HuH-7.5 (cell line): ENCODE results near the gene KRT5.

Source experiments
- DNase-seq: peaks from one replicate; pipeline ENCODE4 v3.0.0; 2011; ENCODE audit warnings: low spot score

Gene KRT5

DNA sequence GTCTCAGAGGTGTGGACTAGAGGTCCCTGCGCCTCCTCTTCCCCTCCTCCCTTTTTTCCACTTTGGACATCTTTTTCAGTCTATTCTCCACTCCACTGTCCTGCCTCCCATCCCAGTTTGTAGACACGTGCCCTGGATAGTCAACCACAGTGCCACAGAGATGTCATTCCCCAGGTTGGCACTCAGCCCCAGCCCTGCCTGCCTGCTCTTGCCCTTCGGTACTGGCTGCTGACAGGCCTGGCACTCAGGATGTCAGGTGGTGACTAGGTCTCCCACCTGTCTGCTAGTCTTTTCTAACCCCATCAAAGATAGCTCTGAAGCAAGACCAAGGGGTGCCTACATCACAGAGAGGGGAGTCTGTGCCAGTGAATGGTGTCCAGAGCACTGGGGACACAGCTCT lies 16.9 kb upstream of the KRT5 start:
- no peak for DNase-seq

DNA sequence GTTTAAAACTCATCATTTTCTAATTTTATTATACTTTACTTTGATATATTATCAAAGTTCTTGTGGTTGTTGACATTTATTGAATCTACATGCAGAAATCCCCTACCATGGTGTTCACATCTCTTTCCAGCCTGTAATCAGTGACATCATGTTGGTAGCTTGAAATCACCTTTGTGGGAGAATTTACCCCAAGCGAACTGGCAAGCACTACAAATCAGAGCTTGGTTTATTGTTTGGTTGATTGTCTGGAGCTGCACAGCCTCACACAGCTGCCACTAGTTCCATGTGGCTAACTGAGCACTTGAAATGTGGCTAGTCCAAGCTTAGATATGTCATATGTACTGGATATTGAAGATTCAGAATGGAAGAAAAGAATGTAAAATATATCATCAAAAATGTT lies 15.4 kb upstream of the KRT5 start:
- DNase-seq, result no peak

DNA sequence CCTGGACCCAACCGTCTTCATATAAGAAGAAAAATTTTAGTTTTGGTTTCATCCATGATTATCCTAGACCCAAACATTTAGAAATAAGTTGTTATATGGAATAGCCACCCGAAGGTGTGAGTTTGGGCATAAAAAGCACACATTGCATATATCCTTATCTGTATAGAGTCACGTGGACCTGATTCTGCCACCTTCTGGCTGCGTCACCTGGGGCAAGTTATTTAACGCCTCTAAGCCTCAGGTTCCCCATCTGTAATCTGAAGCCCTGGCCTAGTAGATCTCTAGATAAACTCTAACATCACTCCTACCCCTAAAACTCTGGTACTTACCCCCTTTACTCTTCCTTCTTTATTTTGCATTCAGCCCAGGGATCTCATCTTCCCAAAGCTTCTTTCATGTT lies 14.3 kb upstream of the KRT5 start:
- DNase-seq, result no peak

GRCh38 chr12:52533686-52534470 lies 13.7 kb upstream of the KRT5 start:
- DNase-seq, result no peak

DNA sequence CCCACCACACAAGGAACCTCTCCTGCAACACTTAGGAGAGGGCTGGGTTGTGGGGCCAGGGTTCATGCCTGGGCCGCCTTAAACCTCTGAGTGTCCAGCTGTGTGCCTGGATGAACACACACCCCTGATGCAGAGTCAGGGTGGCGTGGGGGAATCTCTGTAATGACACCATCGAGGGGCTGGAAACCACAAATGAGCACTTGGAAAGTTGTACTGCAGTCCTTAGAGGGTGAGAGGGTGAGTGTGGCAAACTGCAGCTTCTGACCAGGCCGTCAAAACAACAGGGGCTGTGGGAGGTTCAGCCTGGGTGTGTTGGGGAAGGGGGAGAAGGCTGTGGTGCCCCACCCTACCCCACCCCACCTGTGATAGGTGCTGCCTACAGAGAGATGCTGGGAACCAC lies 12.4 kb upstream of the KRT5 start:
- DNase-seq, result no peak

DNA sequence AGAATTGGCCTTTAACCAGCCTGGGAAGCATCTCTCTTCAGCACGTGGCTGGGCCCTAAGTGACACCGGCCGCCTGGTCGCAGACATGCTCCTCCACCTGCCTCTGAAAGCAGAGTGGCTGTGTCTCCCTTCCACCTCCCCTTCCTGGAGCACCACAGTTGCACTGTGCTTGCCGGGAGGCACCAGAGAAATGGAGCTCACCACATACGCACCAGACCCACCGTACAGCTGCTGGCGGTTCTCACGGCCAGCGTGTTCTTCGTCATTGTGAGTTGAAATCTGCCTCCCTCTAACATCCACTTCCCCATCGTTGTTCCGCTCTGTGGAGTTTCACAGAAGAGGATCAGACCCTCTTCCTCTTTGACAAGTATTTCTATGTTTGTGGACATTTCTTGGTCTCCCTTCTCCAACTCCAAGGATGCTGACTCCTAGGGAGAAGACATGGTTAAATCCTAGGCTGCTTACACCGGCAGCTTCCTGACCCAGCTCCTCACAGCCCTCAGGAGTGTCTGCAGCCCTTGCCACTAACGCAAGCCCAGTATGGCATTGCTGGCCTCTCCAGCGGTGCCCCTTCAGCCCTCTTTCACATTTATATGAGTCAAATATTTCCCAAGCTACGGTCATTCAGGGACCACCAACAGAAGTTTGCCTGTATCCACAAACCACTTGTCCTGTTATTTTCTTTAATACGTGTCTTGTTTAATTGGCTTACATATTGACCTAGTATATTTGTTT lies 11.5 kb upstream of the KRT5 start:
- DNase-seq, result no peak

DNA sequence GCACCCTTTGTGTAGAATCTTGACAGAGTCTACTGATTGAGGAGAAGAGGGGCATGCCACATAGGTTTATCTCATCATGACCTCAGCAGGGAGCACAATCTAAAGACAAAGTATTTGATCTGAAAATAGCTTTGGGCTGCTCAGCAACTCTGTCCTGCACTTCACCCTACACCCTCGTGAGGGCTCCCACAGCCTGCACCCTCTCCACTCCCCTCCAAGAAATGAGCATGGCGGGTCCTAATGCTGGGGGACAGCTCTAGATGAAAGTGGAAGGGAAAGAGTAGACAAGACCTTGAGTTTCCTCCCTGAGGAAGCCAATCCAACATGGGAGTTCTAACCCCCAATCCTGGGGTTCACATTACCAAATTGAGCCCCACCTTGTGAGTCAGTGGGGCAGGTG lies 10.7 kb upstream of the KRT5 start:
- no peak for DNase-seq

GRCh38 chr12:52530366-52530765 lies 10.2 kb upstream of the KRT5 start:
- no peak for DNase-seq

- DNase-seq, result no peak
These were observed 9.7 kb upstream of the KRT5 start for GRCh38 chr12:52529846-52530245.

- DNase-seq, result no peak
These were observed 9.2 kb upstream of the KRT5 start for GRCh38 chr12:52529417-52529816.

DNA sequence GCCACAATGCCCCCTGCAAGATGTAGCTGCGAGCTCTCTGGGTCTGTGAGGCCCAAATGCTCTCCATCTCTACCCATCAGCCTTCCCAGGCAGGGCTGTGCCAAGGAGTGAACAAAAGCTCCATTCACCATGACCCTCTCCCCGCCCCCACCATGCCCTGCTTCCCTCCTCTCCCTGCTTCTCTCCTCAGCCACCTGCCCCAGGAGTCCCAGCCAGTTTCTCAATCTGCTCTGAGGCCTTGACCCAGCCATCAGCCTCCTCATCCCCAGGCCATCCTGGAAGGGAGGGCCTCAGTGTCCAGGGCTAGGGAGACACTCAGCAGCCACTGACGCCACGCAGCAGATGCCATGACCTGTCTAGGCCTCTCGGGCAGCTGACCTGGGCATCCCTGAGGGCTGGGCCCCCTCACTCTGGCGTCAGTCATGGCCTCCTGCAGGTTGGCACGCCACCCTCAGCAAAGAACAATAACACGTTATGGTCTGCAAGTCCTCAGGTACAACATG lies 8.5 kb upstream of the KRT5 start:
- no peak for DNase-seq

GRCh38 chr12:52527121-52527800 lies 7.1 kb upstream of the KRT5 start:
- no peak for DNase-seq

DNA sequence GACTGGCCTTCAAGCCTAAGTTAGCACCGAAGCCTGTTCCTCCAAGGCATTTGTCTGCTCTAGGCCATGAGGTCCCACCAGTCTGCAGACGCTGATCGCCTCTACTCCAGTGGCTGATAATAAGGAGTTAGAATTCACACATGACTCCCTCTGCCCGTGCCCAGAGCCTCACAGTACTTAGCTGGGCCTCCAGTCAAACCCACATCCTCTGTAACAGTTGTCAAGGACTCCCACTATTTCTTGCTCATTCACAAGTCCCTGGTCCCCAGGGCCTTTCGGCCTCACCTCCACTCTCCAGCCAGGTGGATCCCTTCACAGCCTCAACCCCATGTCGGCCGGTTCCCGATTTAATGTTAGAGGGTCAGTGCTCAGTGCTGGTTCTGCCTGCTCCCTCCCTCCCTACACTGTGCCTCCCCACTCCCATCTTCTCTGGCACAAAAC lies 6.3 kb upstream of the KRT5 start:
- no peak for DNase-seq

DNA sequence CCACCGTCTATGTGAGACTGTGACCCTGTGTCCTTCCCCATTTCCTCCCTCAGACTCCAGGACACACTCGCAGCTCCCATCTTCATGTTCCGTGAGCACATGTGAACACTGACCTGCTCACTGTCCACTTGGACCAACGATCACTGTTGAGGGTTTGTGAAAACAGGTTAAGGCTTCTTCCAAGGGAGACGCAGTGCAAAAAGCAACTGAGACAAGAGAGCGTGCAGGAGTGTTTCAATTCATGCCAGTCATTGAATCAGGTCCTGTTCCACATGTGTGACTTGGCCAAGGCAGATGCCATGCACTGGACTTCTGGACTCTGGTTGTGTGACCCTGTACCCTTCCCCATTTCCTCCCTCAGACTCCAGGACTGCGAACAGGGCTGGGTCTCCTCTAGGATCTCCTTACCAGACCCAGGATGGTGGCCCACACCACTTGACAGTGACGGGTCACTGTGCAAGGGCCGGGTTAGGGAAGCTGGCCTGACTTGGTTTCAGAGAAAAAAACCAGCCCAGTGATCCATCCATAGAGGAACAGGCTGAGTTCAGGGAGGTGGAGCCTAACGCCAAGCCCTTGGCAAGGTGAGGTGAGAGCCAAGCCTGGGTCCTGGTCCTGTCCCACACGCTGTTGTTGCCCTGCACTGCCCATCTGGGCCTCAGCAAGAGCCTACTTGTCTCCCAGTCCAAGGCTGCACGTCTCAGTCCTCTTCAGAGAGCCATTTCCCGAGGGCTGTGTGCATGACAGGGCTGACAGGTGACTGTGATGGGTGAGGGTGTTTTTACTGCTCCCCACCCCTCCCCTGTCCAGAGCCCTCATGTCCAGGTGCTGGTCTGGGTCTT lies 5.7 kb upstream of the KRT5 start:
- no peak for DNase-seq

DNA sequence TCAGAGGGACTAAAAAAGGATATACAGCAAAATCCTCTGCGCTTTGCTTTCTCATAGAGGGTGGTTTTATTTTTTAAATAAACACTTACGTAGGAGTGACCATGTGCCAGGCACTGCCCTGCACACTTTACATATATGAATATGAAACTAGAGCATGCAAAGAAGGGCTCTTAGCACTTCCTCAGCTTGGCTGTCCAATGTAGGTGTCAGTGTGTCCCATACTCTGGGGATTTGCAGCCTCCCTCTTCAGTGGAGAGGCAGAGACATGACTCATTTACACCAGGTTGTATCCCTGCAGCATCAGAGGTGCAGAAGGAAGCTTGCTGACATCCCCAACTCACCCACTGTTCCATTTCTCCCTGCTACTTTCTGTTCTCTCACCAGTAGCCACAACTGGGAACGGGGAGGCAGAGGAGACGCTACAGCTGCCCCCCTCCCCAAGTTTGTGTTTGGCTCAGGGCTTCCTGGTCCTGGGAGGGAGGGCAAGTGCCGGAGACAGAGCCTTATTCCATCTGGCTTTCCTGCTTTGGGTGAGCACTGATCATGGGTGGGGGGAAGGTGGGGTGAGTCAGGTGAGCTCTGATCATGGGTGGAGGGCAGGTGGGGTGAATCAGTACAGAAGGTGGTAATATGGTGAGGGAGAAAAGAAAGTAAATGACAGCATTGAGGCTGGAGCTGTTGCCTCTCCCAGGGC lies 4.9 kb upstream of the KRT5 start:
- DNase-seq, result no peak

DNA sequence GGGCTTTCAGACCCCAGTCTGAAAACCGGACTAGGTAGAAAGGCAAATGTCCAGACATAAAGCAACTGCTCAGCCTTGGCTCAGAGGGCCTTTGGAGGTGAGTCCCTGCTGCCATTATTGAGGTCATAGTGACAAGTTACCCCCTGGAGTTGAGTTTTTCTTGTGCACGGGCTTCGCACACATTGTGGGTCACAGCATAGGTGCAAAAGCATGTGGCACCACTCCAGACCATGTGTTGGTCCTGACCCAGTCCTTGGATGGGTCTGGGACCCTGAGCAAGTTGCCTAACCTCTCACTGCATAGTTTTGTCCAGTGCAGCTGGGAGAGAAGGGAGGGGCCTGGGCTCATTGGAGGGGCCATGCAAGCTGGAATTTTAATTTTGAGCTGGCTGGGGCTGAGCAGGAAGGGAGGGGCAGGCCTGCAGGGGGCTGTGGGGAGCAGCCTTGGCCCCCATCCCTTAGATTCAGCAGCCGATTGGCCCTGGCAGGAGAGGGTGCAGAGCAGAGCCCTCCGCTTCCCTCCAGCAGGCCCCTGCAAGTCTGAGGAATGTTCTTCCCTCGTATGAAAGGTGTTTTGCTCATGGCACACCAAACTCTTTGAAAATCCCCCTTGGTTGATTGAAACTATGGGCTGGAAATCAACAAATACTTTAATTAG lies 4.2 kb upstream of the KRT5 start:
- no peak for DNase-seq

- DNase-seq, result no peak
These were observed 3.6 kb upstream of the KRT5 start for GRCh38 chr12:52523824-52524223.

DNA sequence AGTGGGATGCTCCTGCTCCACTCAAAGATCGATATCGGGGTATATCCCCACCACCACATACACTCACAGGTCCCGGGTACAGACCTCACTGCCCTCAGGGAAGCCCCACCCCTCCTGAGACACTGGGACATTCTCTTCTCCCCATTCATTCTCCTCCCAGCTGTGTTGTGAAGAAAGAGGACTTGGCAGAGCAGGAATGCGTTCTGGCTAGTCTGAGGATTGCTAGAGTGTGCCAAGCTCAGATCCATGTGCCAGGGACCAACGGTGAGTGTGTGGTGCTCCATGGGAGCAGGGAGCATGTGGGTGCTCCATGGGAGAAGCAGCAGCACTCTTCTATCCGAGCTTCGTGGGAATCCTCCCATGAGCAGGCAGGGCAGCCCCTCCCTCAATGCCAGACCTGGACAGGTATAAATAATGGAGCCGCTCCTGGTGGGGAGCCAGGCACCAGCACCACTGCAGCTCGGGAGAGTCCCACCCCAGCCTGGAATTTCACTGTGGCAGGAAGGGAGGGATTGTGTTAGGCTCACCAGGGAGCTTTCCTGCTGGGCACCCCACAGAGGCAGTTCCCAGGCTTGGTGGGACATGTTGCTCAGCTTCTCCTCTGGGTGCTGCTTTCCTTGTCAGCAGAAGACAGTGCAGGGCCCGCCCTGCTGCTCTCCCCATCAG lies 2.3 kb upstream of the KRT5 start:
- DNase-seq, result no peak

DNA sequence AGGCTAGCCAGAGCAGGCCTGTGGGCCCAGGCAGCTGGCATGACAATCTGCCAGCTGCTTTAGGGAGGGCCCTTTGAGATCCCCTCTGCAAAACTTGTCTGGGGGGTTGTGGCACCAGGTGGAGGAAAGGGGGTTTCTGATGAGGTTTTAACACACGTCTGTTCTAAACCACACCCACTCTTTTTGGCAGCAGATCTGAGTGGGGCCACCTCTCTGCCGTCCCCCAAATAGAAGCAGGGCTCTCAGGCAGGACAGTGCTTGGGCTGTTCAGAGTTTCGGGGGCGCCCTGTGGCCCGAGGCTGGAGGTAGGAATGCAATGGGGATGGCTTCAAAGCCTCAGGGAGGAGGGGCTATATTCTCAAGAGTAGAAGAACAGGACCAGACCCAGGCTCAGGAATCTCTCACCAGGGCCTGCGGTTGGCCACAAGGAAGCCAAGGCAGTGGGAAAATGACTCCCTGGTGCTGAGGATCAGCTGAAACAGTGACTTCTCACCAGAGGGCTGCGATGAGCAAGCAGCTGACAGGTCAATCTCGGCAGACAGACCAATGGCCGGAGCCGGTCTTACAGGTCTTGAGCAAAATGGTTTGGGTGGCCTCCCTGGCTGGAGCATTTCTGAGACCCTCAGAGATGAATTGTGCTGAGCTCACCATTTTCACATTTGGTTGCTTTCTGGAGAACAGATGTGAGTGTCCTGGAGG lies 1.5 kb upstream of the KRT5 start:
- DNase-seq, result no peak

DNA sequence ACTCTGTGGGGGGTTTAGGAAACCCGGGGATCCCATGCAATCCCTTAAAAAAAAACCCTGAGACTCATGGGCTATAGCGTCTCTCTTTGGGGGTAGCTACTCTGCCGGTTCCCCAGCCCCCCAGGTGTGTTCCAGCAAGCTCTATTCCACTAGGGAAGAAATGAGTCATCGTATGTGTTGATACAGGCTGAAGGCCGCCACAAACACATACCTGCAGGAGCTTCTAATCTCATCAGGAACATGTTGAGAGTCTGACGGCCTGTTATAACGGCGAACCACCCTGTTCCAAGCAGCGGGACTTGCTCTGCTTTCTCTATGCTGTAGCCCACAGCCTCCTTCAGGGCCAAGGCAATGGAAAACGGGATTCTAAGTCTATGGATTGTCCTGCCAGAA lies 977 bp upstream of the KRT5 start:
- no peak for DNase-seq
